GM04503 (cell line): Measurements from ENCODE around the gene S100A5.
A peak's percentile ranks its signal among the peaks of the same experiment; 100 is the strongest.
"Not testable (repeated sequence)": the region's sequence is repeated elsewhere in the genome, so short reads cannot be mapped to it uniquely, and the experiment has no call there.

Experiments used
- DNase-seq: peaks from one replicate; pipeline ENCODE4 v3.0.0-alpha.2; 2012; ENCODE audit warnings: low read depth

The S100A5 gene, protein sequence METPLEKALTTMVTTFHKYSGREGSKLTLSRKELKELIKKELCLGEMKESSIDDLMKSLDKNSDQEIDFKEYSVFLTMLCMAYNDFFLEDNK

DNA sequence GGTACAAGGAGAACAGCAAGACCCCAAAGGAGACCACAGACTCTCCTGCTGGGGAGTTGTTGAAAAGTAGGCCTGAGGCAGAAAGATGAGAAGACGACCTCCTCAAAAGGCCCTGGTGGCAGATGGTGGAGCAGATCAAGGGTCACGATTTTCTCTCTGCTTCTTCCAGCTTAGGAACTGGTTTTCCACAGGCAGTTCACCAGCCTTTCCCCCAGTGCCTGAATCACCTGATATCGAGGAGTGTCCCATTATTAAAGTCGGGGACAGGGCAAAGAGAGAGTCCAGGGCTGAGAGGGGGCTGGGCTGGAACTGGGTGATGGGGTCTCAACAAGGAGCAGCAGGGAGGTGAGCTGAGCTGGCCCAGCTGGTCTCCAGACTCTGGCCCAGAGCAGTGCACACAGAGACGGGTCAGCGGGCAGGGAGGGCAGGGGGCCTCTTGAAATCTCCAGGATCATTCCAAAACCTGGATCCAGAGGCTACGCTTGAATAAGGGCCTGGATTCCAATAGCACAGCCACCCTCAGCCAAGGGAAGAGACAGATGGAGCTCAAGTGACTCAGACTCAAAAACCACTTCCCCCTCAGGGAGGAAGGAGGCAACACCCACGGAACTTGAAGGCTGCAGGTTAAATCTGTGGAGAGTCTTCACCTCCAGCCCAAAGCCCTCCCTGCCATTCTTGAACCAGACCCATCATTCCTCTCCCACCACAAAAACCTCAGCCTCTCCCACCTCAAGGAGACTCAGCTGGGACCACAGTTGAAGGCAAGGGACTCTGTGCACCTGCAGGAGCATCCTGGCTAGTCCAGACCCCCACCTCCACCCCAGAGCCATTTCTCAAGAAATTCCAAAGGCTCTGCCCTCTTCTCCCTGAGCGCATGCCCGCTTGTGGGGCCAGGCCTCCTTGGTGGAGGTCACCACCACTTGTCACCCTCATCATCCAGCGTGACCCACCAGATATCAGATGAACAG is at the start of gene S100A5:
S100A5 (minus strand) TSS at position 541 of the 968 bp plus-strand sequence. CDS start 743 bp downstream, outside the sequence.
- no peak for DNase-seq

DNA sequence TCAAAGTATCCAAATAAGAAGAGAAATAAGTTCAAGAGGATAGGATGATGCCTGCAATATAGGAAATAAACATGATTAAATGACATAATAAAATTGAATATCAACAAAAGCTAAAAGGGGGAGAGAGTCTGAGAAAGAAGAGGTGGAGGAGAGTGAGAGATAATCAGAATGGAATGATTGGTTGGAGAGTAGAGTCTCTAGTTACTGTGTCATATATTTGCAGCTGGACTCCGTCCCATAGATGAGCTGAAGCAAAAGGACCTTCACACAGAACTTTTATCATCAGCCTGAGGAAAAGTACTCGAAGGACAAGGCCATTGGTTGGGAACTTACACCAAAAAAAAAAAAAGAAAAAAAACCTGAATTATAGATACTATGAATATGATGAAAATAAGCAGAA is 47.7 kb upstream of the S100A5 start:
- no peak for DNase-seq

DNA sequence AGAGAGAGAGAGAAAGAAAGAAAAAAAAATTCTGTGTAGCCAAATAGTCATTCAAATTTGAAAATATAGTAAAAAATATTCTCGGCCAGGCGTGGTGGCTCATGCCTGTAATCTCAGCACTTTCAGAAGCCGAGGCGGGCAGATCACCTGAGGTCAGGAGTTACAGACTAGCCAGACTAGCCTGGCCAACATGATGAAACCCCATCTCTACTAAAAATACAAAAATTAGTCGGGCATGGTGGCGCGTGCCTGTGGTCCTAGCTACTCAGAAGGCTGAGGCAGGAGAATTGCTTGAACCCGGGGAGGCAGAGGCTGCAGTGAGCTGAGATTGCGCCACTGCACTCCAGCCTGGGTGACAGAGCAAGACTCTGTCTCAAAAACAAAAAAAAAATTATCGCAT is 47.3 kb upstream of the S100A5 start:
- not testable (repeated sequence) for DNase-seq

DNA sequence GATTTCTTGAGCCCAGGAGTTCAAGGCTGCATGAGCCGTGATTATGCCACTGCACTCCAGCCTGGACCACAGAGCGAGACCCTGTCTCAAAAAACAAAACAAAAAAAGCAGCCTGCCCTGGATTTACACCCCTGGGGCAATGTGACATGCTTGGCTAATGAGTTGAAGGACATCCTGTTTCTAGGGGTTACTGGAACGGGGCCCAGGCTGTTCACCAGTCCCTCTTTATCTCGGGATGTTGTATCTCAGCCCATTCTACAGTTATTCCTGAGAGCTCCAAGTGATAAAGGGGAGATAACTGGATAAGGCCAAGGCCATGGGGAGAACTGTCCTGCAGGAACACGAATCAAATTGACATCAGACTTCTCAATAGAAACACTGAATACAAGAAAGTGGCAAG is 46.6 kb upstream of the S100A5 start:
- no peak for DNase-seq

DNA sequence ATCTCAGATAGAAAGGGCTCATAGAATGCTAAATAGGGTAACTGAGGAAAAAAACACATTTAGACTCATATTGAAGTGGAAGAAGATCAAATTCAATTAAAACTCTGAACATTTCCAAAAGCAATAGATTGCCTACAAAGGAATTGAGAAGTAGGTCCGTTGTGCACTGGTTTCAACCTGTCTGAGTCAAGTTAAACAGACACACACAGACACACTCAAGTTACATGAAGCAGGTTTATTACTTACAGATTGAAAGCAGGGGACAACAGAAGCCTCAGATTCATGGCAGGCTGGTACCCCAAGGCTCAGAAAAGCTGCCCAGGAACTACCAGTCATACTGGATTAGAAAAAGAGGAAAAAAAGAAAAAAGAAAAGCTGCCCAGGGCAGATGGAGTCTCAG is 45.6 kb upstream of the S100A5 start:
- DNase-seq = no peak

DNA sequence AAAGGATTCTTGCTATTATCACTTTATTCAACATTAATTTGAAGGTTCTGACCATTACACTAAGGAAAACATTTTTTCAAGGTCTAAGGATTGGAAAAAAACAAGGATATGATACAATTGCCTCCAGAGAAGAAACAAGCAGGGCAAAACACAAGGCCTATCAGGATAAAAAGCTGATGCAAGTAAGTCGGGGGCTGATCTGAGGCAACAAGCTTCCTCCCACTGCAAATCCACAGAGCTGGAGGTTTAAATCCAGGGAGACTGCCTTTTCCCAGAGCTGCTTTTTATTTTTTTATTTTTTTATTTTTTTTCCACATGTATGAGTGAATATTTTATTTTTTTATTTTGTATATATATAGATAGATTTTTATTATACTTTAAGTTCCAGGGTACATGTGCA is 44.3 kb upstream of the S100A5 start:
- DNase-seq = no peak

DNA sequence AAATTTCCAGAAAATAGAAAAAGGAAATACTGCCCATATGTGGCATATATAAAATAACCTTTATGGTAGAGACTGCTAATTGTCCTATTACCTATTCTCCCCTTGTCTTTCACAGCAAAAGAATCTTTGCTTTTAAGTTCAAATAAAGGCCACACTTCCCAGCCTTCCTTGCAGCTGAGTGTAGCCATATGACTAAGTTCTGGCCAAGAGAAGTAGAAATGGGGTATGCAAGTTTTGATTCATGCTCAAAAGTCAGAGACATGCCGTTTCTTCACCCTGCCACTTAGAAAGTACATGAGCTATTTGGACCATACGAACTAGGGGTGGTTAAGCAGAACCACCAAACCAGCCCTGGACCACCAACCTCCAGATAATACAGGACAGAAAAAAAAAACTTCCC is 43.2 kb upstream of the S100A5 start:
- DNase-seq = no peak

DNA sequence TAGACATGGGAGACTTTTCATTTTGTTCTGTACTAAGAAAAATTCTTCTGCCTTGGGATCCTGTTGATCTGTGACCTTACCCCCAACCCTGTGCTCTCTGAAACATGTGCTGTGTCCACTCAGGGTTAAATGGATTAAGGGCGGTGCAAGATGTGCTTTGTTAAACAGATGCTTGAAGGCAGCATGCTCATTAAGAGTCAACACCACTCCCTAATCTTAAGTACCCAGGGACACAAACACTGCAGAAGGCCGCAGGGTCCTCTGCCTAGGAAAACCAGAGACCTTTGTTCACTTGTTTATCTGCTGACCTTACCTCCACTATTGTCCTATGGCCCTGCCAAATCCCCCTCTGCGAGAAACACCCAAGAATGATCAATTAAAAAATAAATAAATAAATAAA is 42.8 kb upstream of the S100A5 start:
- not testable (repeated sequence) for DNase-seq

DNA sequence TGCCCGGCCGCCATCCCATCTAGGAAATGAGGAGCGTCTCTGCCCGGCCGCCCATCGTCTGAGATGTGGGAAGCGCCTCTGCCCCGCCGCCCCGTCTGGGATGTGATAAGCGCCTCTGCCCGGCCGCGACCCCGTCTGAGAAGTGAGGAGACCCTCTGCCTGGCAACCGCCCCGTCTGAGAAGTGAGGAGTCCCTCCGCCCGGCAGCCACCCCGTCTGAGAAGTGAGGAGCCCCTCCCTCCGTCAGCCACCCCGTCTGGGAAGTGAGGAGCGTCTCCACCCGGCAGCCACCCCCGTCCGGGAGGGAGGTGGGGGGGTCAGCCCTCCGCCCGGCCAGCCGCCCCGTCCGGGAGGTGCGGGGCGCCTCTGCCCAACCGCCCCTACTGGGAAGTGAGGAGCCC is 42.1 kb upstream of the S100A5 start:
- not testable (repeated sequence) for DNase-seq

DNA sequence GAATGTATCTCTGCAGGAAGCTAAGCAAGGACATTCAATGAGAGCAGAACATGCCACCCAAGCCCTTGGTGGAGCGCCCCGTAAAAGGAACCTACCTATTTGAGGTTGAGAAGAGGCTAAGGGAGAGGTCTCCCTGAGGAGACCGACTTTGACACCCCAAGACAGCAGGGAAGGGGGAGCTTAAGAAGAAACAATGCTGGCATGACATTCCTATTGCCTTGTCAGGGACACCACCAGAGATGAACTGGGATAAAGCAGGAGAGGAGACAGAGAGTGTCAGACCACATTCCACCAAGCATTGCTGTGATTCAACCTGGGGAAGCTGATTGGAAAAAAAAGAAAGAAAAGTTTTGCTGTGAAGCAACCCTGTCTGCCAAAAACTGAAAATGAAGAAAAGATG is 38.2 kb upstream of the S100A5 start:
- DNase-seq = no peak

DNA sequence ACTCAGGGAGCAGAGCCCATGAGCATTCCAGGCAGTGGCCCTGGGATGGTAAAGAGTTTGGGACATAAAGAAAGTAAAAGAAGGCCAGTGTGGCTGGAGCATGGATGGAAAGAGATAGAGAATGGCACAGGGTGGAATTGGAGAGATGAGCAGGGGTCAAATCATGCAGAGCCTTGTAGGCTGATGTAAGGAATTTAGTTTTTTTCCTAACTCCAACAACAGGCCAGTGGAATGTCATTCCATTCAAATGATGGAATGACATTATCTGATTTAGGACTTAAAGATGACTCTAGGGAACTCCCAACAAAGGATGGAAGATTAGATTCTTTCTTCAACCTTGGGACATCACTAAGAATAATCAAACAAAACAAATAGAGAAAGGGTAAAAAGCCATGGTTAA is 37.8 kb upstream of the S100A5 start:
- no peak for DNase-seq

DNA sequence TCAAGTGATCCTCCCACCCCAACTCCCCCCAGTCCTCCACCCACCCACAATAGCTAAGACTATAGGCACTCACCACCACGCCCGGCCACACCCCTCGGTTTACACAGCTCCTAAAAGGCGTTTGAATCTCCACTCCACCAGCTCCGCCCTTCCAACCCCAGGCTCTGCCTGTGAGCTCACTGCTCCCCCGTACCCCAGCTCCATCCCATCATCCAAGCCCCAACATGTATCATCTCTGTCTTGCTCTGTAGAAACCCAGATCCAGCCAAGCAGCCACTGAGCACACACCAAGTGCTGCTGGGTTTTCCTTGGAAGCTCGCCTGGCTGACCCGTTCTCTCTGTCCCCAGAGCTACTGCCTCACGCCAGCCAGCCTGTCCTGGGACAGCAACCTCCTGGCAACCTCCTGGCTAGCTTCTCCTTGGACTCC is 36.9 kb upstream of the S100A5 start:
- no peak for DNase-seq

DNA sequence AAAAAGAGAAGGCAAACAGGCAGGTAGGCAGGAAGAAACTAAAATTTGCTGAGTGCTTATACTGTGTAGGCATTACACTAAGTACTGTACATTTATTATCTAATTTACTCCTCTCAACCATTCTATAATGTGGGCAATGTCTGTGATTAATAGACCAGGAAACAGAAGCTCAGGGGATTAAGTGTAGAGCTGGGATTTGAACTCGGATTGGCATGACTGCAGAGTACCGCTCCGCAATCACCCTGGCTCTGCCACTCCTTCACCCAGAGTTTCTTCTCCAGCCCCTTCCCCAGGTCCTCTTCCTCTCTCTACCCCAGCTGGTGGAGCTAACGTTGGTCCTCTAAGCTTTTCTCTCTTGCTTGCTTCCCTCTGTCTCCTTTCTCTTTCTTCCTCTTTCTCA is 36.4 kb upstream of the S100A5 start:
- no peak for DNase-seq

DNA sequence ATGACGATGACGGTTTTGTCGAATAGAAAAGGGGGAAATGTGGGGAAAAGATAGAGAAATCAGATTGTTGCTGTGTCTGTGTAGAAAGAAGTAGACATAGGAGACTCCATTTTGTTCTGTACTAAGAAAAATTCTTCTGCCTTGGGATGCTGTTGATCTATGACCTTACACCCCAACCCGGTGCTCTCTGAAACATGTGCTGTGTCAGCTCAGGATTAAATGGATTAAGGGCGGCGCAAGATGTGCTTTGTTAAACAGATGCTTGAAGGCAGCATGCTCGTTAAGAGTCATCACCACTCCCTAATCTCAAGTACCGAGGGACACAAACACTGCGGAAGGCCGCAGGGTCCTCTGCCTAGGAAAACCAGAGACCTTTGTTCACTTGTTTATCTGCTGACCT is 34.8 kb upstream of the S100A5 start:
- DNase-seq = not testable (repeated sequence)

DNA sequence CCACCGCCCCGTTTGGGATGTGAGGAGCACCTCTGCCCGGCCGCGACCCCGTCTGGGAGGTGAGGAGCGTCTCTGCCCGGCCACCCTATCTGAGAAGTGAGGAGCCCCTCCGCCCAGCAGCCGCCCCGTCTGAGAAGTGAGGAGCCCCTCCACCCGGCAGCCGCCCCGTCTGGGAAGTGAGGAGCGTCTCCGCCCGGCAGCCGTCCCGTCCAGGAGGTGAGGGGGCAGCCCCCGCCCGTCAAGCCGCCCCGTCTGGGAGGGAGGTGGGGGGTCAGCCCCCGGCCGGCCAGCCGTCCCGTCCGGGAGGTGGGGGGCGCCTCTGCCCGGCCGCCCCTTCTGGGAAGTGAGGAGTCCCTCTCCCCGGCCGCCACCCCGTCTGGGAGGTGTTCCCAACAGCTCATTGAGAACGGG is 34.4 kb upstream of the S100A5 start:
- DNase-seq = not testable (repeated sequence)

DNA sequence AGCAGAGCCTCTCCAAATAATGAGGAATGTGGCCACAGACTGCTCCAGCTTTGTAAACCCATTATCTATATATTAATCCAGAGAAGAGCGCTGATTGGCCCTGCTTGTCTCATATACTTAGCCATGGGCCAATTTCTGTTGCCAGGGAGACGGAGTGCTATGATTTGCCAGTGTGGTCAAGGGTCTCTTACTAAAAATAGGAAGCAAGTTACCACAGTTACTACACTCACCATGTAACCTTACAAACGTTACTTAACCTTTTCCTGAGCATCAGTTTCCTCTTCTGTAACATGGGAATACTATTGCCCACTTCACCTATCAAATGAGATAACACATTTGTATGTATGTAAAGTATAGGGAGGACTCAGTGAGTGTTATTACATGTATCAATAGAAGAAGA is 32.6 kb upstream of the S100A5 start:
- no peak for DNase-seq

DNA sequence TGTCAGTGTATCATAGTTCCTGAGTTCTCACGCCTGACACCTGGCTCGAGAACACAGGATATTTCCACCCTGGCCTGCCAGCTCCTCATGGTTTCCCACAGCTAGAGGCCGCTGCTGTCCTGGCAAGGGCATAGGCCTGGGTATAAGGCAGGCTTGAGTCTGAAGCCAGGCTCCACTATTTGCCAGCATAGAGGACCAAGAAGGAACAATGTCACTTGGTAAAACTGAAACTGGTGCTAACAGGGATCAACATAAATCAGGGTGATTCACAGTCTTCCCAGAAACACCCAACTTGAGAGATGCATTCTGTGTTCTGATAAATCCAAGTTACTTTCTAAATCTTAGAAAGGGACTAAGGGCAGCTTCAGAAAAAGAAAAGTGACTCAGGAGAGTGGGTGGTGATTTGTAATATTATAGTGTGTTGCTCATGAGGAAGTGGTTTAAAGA is 31.9 kb upstream of the S100A5 start:
- DNase-seq = peak; percentile 83

DNA sequence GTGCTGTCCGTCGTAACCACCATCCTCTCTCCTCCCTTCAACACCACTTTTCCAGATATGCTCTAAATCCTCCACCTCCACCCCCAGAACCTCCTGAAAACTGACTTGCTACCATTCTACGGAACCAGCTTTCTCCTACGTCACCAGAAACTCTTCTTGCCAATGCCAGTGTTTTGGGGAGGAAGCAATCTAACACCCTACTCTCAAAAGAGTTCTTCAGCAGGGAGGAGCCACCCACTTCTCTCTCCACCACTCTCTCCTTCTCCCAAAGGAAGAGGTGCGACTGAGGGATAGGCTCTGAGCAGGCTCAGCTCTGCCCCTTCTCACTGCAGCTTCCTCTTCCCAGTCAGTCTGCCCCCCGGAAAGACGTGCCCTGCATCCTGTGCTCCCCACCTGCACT is 31.0 kb upstream of the S100A5 start:
- DNase-seq = no peak

DNA sequence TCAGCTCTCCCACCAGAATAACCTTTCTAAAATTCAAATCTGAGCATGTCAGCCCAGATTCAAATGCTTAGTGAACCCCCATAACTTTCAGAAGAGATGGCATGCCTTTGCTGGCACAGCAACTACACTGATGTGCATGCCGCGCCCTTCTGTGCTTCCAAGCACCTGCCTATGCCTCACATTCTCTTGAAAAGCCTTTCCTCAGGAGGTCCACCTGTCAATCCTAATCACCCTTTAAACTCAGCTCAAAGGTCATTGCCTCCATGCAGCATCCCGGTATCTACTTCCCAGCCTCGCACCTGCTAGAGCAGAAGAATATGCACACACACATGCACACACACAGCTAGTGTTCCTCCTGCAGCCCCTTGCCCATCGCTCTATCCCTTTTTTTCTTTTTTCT is 30.1 kb upstream of the S100A5 start:
- no peak for DNase-seq

DNA sequence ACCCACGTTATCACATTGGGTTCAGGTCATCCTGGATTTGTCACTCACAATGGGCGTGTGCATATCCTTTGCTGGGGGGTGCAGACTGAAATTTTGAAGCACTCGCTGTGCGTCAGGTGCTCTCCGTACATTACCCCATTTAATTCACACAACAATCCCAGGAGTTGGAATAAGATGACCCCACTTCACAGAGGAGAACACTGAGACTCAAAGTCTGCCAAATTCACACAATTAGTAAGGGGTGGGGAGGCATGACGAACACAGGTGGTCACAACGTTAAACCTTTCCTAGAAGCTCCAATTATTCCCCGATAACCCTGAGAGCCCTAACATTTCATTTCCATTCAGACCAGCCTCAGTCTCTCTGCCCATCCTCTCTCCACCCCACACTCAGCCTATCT is 28.7 kb upstream of the S100A5 start:
- DNase-seq = no peak

DNA sequence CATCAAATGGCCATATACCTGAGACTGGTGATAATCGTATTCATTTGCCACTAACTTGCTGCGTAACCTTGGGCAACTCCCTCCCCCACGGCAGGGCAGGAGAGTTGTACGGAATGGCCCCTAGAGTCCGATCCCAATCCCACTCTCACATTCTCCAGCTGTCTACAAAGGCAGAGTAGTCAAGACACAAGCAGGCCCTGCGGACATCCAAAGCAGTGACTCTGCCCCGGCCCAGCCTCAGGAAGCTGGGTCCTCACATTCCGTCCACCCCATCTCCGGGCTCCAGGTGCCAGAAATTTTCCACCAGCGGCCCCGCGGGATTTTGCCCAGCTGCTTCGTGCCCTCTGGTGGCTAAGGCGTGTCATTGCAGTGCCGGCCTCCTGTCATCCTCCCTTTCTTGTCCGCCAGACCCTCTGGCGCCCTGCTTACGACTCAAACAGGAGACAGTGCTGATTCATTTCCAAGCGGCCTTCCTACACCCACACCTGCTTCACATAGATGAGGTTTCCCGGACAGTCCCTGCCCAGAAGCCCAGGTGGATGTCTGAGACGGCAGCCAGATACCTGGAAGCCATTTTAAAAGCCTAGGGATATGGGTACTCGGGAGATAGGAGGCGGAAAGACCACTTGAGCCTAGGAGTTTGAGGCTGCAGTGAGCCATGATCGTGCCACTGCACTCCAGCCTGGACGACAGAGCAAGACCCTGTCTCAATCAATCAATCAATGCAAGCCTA is 27.8 kb upstream of the S100A5 start:
- no peak for DNase-seq

DNA sequence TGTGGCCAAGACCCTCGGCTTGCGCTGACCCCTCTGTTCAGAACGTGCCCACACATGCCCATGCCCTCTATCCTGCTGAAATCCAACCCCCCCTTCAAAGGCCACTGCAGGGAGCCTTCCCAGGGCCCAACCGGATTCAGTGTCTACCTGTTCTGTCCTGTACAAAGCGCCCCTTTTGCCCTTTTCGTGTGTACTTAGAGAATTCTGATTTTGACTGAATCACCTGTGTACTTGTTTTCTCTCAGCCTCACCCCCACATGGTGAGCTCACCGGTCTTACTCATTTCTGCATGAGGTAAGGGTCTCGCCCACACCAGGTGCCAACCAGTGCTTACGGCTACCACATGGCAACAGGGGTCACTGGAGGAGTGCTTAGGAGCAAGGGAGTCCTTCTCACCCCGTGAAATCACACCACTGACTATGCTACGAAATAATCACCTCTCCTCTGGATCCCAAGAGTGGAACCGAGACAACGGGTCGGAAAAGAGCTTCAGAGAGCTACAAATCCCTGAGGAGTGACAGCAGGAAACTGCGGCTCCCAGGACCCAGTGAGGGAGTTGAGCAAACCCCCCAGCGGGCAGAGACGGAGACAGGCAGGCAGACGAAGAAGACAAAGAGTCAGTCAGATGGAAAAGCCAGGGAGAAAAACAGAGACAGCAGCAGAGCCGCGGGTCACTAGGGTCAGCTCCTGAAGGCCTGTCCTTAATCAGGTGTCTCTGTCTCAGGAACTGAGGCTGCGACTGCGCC is 27.1 kb upstream of the S100A5 start:
- DNase-seq = no peak
